Activated effector memory CD4-positive, alpha-beta T cell treated with anti-CD3 and anti-CD28 coated beads, Interleukin-2, amount 50 U/mL, for 16 hours (primary cell): ENCODE data around the gene CCDC14.
"Not testable (repeated sequence)": the region's sequence is repeated elsewhere in the genome, so short reads cannot be mapped to it uniquely, and the experiment has no call there.

Experiments used
- DNase-seq: peaks from one replicate; pipeline ENCODE4 v3.0.0-alpha.2; 2020

Gene CCDC14

DNA sequence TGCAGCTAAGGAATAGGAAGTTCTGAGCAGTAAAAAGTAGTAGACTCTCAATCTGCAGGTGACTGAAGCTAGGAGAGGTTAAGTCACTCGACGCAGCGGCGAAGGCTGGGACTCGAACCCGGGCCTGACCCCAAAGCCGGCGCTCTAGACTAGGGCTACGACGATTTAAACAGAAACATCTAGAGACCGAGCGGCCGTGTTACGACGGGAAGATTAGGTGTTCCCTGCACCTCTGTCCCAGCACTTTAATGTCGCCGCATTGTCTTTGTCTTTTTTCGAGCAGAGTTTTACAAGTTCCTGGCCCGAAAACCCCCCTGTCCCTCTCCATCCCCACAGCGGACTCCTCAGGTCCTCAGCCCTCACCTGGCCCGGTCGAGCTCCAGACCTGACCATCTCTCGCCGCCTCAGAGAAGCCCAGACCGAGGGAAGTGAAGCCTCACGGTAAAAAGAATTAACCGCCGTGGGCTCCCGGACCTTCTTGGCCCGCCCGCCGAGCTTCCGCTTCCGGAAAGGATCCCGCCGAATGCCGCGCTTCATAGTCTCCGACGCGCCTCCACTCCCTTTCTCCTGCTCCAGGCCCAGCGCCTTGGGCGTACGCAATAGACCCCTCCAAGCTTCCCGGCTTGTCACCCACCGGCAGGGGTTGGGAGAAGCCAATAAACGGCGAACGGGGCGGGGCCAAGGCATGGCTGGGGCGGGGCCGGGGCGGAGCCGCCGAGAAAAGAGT lies at the start of gene CCDC14:
Gene CCDC14 (minus strand): TSS at position 449 of the 727 bp plus-strand sequence. CDS start 56 bp downstream, at position 393.
- DNase-seq = peak; percentile 91

DNA sequence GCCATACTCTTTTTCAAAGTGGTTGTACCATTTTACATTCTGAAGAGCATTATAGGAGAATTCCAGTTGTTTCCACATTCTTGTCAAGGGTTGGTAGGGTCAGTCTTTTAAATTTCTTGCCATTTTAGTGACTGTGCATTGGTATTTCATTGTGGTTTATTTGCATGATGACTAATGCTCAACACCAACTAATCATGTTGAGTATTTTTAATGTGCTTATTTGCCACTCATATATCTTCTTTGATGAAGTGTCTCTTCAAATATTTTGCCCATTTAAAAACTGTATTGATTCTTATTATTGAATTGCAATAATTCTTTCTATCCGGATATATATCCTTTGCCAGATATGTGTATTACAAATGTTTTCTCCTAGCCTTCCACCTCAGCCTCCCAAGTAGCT lies 47.3 kb upstream of the CCDC14 start:
- DNase-seq = not testable (repeated sequence)

DNA sequence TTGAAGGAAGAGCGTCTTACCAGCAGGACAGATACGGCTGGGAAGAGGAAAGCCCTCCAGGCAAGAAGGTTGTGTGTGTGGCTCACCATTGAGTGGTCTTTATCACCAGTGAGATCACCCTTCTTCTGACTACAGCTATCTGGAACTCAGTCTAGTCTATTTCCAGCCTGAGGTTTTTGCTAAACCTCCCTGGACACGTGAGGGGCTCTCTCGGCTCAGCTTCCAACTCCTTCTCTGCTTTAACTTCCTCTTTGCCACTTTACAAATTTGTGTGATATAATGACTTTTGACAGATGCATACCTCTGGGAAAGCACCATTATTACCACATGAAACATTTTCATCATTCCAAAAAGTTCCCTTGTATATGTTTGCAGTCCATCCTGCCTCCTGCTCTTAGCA lies 46.2 kb upstream of the CCDC14 start:
- DNase-seq = no peak

GRCh38 chr3:124002405-124003079 lies 41.5 kb upstream of the CCDC14 start:
- not testable (repeated sequence) for DNase-seq

- not testable (repeated sequence) for DNase-seq
Measured at GRCh38 chr3:124001366-124001765, 40.3 kb upstream of the CCDC14 start.

- DNase-seq = no peak
Measured at GRCh38 chr3:123997543-123997942, 36.5 kb upstream of the CCDC14 start.

GRCh38 chr3:123993818-123994217 lies 32.8 kb upstream of the CCDC14 start:
- no peak for DNase-seq

GRCh38 chr3:123991730-123992588 lies 30.9 kb upstream of the CCDC14 start, which contains the start of gene ROPN1:
Gene ROPN1, minus strand, starts transcription at chr3:123992124. Its CDS starts 11,643 bp downstream, at chr3:123980481.
- DNase-seq = not testable (repeated sequence)

DNA sequence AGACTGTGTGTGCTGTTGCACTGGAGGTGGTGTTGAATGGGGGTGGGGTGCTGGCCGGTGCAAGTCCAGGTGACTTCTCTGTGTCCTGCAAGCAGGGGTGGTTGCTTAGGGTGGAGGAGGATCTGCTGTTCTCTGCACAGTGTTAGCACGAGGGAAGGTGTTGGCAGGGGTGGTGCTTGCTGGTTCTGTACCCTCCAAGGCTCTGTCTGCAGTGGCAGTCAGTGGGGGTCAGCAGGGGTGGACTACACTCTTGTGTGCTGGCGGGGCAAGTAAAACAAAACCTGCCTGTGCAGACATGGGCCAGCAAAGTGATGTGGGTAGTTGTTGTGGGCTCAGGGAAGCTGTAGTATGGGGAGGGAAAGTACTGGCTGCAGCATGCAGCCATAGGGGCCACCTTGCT lies 25.4 kb upstream of the CCDC14 start:
- DNase-seq = no peak

- DNase-seq = no peak
Measured at GRCh38 chr3:123984957-123985356, 23.9 kb upstream of the CCDC14 start.

GRCh38 chr3:123984350-123984749 lies 23.3 kb upstream of the CCDC14 start:
- no peak for DNase-seq

DNA sequence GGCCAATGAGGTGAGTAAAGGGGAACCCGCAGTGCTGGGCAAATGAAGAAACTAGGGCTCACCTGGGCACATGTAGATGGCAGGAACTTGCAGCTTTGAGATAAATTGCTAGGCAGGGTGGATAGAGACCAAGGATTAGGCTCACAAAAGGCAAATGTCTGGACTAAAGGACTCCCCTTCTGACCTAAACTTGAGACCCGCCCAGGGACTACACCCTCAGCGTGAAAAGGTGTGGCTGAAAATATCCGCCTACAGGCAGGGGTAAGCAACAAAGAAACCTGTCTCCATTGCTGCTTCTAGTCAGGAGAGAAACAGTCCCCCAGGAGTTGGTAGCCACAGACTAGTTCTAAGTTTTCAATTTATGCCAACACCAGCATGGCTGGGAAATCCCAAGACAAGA lies 20.3 kb upstream of the CCDC14 start:
- not testable (repeated sequence) for DNase-seq

DNA sequence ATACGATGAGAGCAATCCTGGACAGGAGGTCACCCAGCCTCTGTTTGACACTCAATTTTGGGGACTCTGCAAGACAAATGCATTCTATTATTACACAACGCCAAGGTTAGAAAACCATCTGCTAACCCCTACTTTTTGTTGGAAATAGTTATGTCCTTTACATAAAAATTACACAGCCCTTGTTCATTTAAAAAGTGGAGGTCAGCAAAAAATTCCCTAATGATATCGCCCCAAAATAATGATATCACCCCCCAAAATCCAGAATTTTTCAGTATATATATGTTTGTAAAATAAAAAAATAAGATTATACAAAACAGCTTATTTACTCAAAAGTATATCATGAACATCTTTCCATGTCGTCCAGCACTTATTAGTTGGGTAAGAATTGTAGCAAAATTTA lies 19.5 kb upstream of the CCDC14 start:
- no peak for DNase-seq

- peak; percentile 72 for DNase-seq
Measured at GRCh38 chr3:123979525-123980501, 18.8 kb upstream of the CCDC14 start.

GRCh38 chr3:123976904-123977303 lies 15.9 kb upstream of the CCDC14 start:
- DNase-seq = not testable (repeated sequence)

DNA sequence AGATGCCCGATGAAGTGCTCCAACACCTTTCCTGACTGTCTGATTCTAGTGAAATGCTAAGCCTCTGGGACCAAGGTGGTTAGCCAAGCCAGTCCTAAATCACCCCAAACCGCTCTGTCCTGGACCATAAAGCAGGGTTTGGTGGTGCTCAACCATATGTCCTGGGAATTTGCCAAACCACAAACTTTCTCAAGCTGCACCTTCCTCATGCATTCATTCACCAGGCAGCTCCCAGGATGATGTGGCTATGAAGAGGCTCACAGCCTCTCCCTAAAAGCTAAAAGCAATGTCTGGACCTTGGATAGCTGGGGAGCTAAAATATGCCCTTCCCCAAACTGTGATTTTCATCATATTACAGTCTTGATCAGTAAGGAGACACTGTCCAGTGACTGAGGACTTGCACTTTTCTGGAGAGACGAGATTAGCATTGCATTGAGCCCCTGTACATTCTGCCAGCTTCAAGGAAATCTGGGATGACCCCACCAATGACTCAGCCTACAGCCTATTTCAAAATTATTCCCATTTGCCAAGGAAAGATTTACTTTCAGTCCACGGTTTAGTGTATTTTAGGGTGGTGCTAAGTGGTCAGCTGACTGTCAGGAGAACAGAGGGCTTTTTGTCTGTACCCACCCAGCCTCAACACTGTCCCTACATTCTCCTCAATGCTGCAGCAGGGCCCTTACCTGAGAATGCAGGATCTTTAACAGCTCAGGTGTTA lies 15.3 kb upstream of the CCDC14 start:
- not testable (repeated sequence) for DNase-seq

DNA sequence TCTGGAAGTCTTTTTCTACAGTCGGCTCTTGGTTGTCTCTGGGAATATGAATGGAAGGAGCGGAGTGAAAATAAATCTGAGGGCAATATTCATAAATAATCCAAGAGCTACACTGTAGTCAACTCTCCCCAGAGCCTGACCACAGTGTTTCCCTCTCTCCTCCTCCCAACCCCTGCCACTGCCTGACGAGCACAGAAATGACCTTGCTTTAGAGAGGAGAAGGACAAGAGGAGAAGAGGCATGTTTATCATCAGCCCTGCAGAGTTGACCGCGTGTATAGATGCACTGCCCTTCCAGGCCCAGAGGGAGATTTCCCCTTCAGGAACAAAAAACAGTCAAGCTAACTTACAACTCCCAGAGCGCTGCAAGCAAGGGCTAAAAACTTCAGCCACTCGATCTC lies 14.0 kb upstream of the CCDC14 start:
- not testable (repeated sequence) for DNase-seq

- no peak for DNase-seq
Measured at GRCh38 chr3:123971406-123971805, 10.4 kb upstream of the CCDC14 start.

GRCh38 chr3:123967260-123967659 lies 6.2 kb upstream of the CCDC14 start:
- DNase-seq = not testable (repeated sequence)

- not testable (repeated sequence) for DNase-seq
Measured at GRCh38 chr3:123966799-123967198, 5.8 kb upstream of the CCDC14 start.

- DNase-seq = not testable (repeated sequence)
Measured at GRCh38 chr3:123964793-123965192, 3.8 kb upstream of the CCDC14 start.
